Body of pancreas (tissue), 4 donors: ENCODE measurements around the gene MPL.

Experiments
- POLR2A ChIP-seq, 3 donors: fragments of 450-650 bp; IDR thresholded peaks; one replicate each; pipeline ENCODE4 v1.6.1; 2016; ENCODE audit warnings: antibody characterized with exemption in 3 of 3, mild to moderate bottlenecking in 2 of 3
- TF ChIP-seq, protein P1 (sequence below), 7 experiments: fragments of 450-650 bp in 4 of 7; fragments of 200-600 bp in 3 of 7; sonication (generic) in 3 of 7; IDR thresholded peaks; one replicate each; pipeline ENCODE4 v1.5.1; 2016 to 2019; ENCODE audit warnings: antibody characterized with exemption in 7 of 7

DNA sequence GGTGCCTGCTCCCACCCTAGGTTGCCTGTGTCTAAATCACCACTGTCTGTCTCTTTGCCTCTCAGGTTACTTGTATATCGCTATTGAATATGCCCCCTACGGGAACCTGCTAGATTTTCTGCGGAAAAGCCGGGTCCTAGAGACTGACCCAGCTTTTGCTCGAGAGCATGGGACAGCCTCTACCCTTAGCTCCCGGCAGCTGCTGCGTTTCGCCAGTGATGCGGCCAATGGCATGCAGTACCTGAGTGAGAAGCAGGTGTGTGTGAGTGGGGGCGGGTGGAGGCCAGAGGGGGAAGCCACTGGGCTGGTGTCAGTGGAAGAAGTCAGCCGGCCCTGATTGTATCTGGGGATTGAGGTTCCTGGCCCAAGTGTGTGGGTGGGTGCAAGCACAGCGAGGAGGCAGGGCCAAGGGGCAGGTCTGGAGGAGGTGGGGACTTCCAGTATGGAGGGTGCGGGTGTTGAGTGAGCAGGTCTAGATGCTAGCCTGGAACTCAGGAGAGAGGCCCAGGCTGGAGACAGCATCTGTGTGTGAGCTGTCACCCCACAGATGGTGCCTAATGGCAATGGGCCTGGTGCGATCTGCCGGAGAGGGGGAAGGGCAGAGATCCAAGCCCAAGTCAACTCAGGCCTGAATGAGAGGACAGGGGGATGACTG, 19.7 kb upstream of the MPL start:
- TF ChIP-seq, protein P1, sequence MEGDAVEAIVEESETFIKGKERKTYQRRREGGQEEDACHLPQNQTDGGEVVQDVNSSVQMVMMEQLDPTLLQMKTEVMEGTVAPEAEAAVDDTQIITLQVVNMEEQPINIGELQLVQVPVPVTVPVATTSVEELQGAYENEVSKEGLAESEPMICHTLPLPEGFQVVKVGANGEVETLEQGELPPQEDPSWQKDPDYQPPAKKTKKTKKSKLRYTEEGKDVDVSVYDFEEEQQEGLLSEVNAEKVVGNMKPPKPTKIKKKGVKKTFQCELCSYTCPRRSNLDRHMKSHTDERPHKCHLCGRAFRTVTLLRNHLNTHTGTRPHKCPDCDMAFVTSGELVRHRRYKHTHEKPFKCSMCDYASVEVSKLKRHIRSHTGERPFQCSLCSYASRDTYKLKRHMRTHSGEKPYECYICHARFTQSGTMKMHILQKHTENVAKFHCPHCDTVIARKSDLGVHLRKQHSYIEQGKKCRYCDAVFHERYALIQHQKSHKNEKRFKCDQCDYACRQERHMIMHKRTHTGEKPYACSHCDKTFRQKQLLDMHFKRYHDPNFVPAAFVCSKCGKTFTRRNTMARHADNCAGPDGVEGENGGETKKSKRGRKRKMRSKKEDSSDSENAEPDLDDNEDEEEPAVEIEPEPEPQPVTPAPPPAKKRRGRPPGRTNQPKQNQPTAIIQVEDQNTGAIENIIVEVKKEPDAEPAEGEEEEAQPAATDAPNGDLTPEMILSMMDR (IDR thresholded peaks at IDR 0.05): no peak
- no peak for TF ChIP-seq POLR2A (IDR thresholded peaks at IDR 0.05)
